HG03280 (cell line): ENCODE results near the gene SLC27A5.
"Not testable (repeated sequence)": the region's sequence is repeated elsewhere in the genome, so short reads cannot be mapped to it uniquely, and the experiment has no call there.

Experiments used
- ATAC-seq: cut with Tn5 transposase; IDR thresholded peaks from one replicate; pipeline ENCODE4 v1.9.1; 2021; ENCODE audit warnings: mild to moderate bottlenecking, moderate library complexity; ENCODE audit not compliant: unreplicated experiment

Gene SLC27A5

DNA sequence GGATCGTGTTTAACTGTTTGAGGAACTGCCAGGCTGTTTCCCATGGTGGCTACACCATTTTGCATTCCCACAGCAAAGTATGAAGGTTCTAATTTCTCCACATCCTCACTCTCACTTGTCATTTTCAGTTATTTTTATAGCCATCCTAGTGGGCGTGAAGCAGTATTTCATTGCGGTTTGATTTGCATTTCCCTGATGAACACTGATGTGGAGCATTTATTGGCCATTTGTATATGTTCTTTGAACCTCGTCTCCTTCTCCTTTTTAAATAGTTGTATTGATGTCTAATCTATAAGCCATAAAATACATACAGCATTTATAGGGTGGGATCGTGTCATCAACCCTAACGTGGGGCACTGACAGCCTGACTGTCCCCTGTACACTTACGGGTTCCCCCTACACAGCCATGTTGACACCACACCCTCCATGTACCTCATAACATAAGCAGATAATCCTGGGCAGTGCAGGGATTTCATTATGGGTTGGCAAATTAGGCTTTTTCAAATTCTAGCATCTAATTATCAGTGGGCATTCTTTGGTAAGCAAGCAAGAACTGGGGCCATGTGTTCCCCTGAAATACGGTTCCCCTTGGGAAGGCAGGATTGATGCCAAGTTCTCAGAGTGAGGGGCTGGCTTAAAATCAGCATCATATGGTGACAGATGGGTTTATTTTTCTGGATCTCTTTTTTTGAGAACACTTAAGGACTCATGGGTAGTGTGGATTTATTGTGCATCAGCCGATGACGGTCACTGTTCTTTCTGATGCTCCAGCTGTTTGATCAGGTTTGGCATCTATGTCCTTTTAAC is 19.4 kb upstream of the SLC27A5 start:
- no peak for ATAC-seq

DNA sequence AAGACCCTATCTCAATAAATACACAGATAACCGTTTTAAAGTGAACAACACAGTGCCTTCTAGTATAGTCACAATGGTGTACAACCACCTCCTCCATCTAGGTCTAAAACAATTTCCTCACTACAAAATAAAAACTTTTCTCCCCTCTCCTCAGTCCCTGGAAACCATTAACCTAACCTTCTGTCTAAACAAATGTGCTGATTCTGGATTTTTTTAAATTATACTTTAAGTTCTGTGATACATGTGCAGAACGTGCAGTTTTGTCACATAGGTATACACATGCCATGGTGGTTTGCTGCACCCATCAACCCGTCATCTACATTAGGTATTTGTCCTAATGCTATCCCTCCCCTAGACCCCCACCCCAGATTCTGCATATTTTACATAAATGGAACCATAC is 17.6 kb upstream of the SLC27A5 start:
- no peak for ATAC-seq

DNA sequence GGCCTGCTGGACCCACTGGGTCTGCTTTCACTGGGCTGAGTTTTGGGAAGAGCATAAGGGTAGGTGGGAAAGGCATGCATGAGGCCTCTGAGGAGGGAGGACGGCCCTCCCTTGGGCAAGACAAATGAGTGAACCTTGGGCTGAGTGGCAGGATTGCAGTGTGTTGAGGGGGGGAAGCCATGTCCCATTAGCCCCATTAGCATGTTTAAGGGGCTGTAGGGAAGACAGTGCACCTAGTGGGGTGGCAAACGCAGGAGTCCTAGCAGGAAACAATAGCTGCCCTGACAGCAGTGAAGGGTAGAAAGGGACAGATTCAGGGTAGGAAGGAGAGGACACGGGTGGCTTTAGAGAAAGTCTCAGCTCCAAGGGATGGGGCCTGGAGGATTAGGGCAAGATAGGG is 10.9 kb upstream of the SLC27A5 start:
- no peak for ATAC-seq

DNA sequence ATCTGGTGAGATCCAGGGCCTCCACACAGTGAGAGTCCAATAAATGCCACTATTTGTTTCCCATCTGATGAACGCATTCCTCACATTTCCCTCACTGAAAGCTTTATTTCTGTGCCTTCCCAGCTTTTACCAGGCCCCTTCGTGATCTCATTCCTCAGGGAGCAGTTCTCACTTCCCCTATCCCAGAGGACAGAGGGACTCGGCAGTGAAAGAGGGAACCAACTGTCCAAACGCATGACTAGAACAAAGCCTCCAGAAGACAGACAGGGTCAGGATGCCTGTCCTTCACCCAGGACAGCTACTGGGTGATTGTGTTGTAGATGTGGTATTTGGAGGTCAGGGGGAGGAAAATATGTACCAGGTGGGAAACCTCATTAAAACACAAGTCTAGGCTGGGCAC is 9.9 kb upstream of the SLC27A5 start:
- no peak for ATAC-seq

DNA sequence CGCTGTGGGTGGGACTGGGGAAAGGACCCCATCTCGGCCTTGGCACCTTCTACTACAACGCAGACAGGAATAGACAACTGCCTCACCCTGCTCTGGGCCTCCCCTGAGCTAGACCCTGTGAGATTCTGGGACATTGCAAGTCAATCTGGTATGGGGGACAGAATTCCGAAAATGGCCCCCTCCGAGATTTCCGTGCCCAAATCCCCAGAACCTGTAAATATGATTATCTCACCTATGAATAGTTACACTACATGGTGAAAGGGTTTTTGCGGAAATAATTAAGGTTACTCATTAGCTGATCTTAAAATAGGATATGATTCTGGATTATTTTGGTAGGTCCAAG is 8.4 kb upstream of the SLC27A5 start:
- no peak for ATAC-seq

DNA sequence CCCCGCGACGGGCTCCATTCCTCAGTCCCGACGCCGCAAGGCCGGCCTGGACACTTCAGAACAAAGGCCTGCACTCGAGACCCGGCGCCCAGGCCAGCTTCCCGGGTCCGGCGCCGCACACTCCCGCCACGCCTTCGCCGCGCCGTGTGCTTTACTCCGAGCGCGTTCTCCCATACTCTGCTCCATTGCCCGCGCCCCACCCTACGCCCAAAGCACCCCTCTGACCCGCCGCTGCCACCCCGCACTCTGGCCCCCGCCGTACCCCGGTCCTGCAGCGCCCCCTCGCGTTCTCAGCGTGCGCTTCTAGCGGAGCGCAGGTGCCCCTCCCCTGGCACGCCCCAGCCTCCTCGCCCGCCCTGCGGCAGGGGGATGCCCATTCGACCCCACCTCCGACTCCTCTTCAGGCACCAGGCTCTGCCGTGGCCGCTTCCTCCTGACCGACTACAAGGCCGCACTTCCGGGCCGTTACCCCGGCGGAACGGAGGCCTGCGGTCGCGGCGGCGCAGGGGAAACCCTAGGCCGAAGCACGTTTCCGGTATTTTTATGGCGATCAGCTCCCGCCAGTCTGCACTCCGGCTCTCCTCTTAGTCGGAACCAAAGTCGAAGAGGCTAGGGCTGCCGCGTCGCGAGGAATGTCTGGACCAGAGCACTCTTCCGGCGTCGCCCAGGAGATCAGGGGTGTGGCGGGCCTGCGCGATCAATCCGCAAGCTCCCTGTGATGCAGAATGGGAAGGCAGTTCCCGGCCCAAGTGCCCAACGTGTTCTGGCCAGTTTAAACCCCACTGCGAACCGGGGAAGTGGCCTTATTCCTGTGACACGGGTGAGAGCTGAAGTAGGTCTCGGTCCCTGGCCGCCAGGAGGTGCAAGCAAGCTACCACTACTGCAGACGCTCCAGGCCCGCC is 7.8 kb upstream of the SLC27A5 start, which contains the start of gene ZBTB45:
ZBTB45 (minus strand) TSS at position 456 of the 902 bp plus-strand sequence. CDS start 2,137 bp downstream, outside the sequence.
- ATAC-seq = peak; percentile 81

DNA sequence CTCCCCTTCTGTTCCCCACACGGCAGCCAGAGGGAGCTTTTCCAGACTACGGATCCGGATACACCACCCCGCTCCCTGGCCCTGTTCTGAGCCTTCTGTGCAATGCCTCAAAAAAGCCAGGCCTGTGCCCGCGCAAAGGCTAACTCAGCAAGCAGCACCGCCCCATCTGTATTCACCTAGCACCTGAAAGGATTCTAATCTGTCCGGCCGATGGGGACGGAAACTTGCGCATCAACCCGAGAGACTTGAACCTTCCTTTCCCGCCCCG is 7.2 kb upstream of the SLC27A5 start:
- no peak for ATAC-seq

DNA sequence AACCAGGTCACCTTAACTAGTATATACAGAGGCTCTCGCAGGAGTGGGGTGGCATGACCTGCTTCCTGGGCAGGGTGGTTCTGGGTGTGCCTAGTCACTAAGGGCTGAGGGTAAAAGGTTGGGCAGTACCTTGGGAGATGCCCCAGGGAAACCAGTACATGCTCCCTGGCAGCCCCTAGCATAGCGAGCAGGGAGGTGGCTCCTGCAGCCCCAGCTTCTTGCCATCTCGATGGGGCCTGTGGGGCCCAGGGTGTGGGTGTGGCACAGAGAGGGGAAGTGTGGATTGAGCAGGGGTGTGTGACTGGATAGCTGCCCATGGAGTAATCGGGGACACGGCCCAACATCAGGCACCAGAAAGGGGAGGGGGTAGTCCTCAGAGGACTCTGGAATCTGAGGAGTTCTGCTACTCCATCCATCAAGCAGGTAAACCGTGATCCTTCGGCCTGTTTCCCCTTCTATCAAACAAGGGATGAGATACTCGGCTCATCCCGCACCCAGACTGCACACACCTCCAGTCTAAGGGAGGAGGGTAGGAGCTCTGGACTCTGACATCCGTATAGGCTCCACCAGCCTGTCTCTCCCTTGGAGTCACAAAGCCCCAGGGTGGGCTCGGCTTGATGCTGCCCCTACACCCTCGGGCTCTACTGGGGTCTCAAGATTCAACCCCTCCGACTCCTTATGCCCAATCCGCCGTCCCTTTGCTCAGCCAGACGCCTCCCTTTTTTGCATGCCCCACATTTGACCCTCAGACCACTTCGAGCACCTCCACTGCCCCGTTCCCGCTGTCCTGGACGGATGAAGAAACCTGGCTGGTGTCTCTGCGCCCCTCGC is 6.7 kb upstream of the SLC27A5 start:
- ATAC-seq = no peak

DNA sequence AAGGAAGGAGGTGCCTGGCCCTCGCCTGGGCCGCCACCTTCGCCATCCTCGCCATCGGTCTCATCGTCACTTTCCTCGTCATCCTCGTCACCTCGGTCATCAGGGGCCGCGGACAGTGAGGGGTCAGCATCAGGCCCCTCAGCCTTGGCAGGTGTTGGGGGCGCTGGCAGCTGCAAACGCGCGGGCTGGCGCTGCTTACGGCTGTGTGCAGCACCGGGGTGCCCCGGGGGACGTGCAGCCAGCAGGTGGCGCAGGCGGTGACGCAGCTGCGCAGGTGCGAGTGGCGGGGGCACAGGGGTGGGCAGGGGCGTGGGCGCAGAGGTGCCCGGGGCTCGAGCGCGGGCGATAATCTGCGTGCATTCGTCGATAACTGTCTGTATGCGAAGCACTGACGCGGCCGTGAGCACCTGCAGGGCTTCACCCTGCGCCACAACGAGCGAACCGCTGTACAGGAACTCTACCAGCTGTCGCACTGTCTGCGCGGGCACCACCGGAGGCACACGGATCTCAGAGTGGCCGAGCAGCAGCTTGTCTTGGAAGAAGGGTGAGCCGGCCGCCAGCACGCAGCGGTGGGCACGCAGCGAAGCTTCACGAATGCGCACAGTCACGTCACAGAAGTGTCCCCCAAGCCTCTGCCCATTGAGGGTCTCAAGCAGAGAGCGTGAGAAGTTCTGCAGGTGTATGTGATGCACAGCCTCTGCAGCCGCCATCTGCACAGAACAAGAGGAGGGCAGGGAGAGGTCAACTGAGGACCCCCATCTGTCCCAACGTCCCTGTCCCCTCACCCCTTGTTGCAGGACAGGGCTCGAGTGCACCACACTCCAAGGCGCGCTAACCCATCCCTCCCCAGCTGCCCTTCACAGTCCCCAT is 5.4 kb upstream of the SLC27A5 start:
- no peak for ATAC-seq

DNA sequence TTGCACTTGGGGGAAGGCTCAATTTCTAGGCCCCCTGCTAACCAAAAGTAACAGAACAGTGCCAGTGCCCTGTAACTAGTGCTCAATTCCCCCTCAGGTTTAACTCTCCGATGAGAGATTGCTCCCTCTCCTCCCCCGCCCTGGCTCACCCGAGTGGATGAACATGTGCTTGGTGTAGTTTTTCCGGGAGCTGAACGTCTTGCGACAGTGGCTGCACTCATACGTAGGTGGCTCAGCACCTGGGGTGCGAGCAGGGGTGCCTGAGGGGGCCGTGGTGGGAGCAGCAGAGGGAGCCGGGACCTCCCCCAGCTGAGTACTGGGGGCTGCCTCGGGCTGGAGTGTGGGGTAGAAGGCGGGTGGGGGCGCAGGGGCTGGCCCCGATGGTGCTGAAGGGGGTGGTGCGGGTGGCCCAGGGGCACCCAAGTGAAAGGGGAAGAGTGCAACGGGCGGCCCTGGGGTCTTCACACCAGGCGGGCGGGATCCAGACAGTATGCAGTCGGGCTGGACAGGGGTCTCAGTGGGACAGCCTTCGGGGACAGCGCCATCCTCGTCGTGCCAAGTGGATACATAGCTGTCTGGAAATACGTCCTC is 4.5 kb upstream of the SLC27A5 start:
- no peak for ATAC-seq

DNA sequence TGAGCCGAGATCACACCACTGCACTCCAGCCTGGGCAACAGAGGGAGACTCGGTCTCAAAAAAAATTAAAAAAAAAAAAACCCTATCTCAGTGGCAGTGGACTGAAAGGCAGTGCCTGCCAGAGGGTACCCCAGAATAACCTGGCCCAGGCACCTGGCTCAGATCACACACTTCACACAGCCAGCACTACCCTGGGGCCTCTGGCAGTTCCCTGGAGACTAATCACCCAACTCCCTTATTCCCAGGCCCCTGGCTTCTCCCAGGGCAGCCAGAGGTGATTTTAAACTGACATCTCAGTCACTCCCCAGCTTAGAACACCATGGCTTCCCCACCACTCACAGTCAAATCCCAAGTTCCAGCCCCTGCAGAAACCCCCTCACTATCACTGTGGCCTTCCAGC is 3.5 kb upstream of the SLC27A5 start:
- no peak for ATAC-seq

DNA sequence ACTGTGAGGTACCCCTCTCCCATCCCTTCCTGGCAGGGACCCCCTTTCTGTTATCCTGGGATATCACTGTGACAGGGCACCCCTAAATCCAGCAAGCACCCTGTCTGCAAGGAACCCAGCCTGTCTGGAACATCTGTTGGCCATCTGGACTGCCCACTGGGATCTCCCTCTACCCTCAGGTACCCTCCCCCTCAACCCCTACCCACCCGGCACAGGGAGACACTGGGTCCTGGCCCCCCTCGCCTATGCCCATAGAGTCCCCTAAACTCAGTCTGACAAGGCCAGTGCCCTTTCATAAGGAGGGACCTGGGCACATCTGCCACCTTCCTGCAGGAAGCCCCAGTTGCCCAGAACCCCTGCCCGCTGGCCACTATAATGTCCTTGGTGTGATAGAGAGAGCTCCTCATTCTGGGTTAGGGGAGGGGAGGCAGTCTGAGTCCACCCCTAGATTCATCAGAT is 2.8 kb upstream of the SLC27A5 start:
- no peak for ATAC-seq

DNA sequence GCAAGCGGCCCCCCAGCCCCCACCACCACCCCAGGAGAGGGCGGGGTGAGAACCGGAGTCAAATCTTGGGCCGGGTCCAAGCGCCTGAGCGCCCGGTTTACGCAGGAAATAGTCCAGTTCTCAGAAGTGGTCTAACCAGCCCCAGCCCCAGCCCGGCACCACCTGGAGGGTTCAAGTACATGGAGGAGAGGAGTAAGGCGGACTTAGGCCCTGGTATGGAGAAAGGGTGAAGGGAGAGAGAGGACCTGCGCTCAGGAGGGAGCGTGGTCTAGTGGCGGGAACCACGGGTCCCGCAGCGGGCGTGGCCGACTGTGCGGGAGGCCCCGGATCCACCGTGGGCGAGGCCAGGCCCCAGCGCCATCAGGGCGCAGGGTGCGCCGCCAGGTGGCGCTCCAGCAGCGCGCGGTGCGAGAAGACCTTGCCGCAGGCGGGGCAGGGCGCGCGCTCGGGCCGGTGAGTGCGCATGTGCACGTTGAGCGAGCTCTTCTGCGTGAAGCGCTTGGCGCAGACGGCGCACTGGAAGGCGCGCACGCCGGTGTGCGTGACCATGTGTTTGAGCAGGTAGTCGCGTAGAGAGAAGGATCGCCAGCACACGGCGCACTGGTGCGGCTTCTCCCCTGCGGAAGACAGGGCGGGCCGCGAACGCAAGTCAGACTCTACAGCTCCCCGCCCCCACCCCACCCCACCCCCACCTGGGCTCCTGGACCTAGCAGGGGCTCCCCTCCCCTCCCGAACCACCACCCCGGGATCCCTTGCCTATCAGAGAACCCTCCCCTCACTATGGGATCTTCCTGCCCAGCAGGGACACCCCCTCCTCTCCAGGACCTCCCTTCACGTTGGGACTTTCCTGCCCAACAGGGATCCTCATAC is 2.1 kb upstream of the SLC27A5 start:
- ATAC-seq = peak; percentile 81

DNA sequence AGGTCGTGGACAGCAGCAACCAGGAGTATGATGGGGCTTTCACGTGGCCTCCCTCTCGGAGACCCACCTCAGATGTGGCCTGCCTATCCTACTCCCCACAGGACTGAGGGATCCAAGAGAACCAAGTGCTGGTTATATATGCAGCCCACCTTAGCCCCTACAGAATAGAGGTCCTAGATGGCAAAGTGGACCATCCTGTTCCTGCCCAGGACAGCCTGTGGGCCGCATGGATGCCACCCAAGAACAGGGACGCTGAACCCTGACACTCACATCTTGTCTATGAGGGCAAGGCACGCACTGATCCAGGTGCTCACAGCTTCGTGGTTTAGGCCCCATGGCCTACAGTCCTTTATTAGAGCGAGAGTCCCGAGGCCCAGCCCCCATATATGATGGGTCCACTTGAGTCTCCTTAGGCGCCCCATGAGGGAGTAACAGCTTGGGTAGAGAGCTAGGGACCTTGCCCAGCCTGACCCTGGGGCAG is 1.5 kb upstream of the SLC27A5 start:
- ATAC-seq = no peak

DNA sequence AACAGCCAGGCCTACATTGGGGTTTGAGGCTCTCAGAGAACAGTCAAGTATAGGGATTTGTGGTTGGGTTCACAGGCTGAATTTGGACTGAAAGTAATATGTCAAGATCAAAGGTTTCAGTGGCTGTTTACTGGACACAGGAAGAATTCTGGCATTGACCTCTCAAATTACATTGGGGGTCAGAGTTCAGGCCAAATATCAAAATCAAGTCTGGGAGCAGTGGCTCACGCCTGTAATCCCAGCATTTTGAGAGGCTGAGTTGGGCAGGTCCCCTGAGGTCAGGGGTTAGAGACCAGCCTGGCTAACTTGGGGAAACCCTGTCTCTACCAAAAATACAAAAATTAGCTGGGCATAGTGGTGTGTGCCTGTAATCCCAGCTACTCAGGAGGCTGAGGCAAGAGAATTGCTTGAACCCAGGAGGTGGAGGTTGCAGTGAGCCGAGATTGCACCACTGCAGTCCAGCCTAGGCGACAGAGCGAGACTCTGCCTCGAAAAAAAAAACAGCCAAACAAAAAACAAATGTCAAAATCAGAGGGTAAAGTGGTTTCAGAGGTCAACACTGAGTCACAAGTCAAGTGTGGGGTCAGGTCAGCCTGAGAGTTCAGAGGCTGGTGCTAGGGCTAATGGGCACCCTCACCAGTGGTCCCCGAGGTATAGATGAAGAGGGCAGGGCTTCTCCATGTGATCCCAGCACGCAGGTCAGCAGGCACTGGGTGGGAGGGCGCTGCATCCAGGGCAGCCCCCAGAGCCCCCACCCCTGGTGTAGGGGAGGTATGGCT is 1.5 kb downstream of the SLC27A5 start:
- no peak for ATAC-seq

DNA sequence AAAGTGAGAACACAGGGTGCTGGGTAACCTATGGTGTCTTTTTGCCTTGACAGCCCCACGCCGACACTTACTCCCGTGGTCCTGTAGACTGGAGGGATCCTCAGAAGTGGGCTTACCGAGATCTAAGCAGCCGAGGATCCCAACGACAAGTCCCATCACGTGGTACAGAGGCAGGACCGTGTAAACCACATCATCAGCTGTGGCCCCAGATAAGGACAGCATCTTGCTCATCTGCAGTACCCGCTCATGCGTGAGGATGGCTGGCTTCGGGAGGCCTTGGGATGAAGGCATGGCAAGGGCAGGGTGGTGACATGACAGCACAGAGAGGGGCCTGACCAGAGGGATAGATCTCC is 2.1 kb downstream of the SLC27A5 start:
- no peak for ATAC-seq

DNA sequence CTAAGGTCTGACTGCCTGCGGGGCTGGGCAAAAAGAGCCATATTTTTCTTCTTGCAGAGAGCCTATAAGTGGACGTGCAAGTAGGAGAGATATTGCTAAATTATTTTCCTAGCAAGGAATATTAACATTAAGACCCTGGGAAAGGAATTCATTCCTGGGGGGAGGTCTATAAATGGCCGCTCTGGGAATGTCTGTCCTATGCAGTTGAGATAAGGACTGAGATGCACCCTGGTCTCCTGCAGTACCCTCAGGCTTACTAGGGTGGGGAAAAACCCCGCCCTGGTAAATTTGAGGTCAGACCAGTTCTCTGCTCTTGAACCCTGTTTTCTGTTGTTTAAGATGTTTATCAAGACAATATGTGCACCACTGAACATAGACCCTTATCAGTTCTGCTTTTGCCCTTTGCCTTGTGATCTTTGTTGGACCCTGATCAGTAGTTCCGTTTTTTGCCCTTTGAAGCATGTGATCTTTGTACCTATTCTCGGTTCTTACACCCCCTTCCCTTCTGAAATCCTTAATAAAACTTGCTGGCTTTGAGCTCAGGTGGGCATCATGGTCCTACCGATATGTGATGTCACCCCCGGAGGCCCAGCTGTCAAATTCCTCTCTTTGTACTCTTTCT is 4.1 kb downstream of the SLC27A5 start:
- not testable (repeated sequence) for ATAC-seq

DNA sequence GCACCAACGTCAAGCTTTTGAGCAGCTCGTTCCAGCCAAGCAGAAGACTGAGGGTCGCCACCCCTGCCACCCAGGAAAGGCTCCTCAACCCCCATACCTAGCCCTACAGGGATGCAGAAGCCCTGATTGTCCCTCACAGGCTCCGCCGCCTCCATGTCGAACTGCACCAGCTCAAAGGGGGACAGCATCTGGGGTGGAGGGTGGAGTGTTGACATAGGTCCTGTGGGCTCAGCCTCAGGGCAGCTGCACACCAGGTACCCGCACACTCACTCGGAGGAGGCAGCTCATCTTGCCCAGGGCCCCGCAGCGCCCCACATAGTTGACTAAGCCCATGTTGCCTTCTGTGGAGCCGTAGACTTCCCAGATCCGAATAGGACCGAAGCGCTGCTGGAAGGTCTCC is 11.6 kb downstream of the SLC27A5 start:
- no peak for ATAC-seq
